ENCODE results near the gene BMPR1A. TPM values are rescaled to one million over a fixed set of nuclear protein-coding genes. Genes with fewer than 3 reads are reported as not detected.
"Not testable (repeated sequence)": the region's sequence is repeated elsewhere in the genome, so short reads cannot be mapped to it uniquely, and the experiment has no call there.

The BMPR1A gene
- total RNA-seq, 2 donors from 2014 or later = 37.4 to 50.9 TPM

DNA sequence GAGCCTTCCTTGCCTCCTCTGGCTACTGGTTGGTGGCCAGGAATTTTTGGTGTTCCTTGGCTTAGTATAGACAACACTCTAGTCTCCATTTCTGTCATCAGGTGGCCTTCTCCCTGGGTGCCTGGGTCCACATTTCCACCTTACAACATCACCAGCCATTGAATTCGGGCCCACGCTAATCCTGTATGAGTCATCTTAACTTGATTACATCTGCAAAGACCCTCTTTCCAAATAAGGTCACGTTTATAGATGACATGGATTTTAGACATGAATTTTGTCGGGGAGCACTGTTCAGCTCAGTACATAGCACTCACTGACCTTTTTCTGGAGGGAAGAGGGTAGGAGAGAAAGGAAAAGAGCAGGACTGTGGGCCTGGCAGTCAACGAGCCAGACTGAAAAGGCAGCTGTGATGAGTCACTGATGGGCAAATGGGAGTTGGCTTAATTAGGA, 161.6 kb downstream of the BMPR1A start:
- Histone ChIP-seq H3K4me1 (no peaks in the 10 kb centered on the region), H3K36me3 (no peaks in the 10 kb centered on the region), H3K9me3 (no peaks in the 10 kb centered on the region), H3K27me3 (no peaks in the 10 kb centered on the region), H3K27ac (no peak overlapping the region), H3K4me3 (no peak overlapping the region), H3K9ac (ENCODE audit: low read depth in 2 of 2, low read length in 2 of 2) (no peak overlapping the region)
- TF ChIP-seq, protein P1, sequence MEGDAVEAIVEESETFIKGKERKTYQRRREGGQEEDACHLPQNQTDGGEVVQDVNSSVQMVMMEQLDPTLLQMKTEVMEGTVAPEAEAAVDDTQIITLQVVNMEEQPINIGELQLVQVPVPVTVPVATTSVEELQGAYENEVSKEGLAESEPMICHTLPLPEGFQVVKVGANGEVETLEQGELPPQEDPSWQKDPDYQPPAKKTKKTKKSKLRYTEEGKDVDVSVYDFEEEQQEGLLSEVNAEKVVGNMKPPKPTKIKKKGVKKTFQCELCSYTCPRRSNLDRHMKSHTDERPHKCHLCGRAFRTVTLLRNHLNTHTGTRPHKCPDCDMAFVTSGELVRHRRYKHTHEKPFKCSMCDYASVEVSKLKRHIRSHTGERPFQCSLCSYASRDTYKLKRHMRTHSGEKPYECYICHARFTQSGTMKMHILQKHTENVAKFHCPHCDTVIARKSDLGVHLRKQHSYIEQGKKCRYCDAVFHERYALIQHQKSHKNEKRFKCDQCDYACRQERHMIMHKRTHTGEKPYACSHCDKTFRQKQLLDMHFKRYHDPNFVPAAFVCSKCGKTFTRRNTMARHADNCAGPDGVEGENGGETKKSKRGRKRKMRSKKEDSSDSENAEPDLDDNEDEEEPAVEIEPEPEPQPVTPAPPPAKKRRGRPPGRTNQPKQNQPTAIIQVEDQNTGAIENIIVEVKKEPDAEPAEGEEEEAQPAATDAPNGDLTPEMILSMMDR (IDR thresholded peaks at IDR 0.05) = no peak
- intact Hi-C loops (cut with DNase I) = no loop called here
- DNase-seq = no peak

DNA sequence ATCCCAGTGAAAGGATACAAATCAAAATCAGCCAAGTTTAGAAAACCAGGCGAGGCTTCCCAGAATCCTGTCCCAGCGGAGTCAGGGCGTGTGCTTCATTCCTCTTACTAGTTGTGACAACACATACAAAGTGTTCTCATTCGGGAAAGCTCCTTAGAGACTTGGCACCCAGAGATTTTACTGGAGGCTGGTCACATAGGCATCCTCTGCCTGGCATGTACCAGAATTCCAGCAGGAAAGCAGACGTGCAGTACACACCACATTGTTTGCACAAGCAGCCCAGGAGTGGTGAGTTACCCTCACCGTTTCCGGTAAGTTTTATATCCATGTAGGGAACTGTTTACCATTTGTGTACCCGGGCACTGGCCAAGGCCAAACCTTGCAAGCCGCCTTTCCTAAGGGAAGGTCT, 166.1 kb downstream of the BMPR1A start:
- no peaks in the 10 kb centered on the region for H3K27me3 ChIP-seq
- peak overlapping the region; percentile 46 for H3K27ac ChIP-seq
- intact Hi-C loops (cut with DNase I) = no loop called here
- TF ChIP-seq, protein P1 (IDR thresholded peaks at IDR 0.05) = no peak
- no peaks in the 10 kb centered on the region for H3K9me3 ChIP-seq
- H3K36me3 ChIP-seq = no peaks in the 10 kb centered on the region
- DNase-seq = peak; percentile 73
- H3K4me3 ChIP-seq = no peak overlapping the region
- no peaks in the 10 kb centered on the region for H3K4me1 ChIP-seq
- no peak overlapping the region for H3K9ac ChIP-seq (ENCODE audit: low read depth in 2 of 2, low read length in 2 of 2)

DNA sequence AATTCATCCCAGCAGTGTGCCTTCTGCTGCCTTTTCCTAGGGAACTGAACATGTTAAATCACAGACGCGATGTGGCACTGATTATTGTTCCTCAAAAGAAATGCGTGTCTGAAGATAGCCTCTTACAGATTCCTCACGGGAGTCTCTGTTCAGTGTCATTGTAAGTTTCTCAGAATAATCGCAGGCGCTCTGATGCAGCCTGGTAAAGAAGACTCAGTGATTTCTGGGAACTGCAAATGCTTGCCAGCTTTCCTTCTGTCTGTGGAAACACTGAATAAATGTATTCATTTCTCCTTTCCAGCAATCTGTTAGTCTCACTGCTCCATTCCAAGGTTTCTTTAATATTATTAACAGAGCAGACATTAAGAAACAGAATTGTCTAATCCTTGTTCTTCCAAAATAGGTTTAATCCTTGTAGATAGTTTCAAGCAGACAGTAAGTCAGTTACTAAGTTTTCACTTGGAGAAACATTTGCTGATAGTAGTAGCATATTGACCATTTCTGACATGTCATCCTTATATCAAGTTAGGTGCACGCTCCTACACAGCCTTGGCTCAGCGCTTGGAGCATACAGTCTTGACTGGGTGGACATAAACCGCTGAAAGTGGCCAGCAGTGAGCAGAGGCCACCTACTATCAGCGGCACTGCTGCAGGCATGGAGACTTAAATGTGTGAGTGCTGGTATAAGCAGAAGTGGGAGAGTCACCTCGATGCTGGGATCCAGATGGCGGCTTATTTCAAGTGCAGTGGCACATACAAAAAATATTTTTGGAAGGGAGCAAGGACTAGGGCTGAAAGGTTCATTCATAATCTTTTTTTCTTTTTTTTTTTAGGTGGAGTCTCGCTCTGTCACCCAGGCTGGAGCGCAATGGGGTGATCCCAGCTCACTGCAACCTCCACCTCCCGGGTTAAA, 173.3 kb downstream of the BMPR1A start:
- Histone ChIP-seq H3K9me3 (no peaks in the 10 kb centered on the region), H3K27ac (no peak overlapping the region), H3K36me3 (no peaks in the 10 kb centered on the region), H3K27me3 (no peaks in the 10 kb centered on the region), H3K4me1 (no peaks in the 10 kb centered on the region), H3K4me3 (no peak overlapping the region), H3K9ac (ENCODE audit: low read depth in 2 of 2, low read length in 2 of 2) (no peak overlapping the region)
- no peak for DNase-seq
- intact Hi-C loops (cut with DNase I) = no loop called here
- TF ChIP-seq, protein P1 (IDR thresholded peaks at IDR 0.05) = no peak

DNA sequence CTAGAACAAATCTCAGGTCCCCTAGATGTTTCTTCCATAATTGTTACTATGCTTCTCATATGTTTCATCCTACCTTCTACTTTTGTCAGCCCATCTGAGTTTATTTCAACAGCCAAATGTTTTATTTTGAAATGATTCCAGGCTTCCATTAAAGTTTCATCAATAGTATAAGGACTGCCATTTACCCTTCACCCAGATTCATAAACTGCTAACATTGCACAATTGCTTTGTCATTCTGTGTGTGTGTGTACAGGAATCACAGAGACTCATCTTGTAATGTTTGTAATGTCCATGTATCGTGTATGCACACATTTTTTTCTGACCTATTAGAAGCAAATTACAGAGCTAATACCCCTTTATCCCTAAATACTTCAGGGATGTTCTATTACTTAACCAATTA, 175.5 kb downstream of the BMPR1A start:
- Histone ChIP-seq H3K4me3 (no peak overlapping the region), H3K27ac (no peak overlapping the region), H3K9ac (ENCODE audit: low read depth in 2 of 2, low read length in 2 of 2) (no peak overlapping the region), H3K9me3 (no peaks in the 10 kb centered on the region), H3K4me1 (no peaks in the 10 kb centered on the region), H3K27me3 (no peaks in the 10 kb centered on the region), H3K36me3 (no peaks in the 10 kb centered on the region)
- TF ChIP-seq, protein P1 (IDR thresholded peaks at IDR 0.05) = no peak
- intact Hi-C loops (cut with DNase I) = no loop called here
- no peak for DNase-seq

DNA sequence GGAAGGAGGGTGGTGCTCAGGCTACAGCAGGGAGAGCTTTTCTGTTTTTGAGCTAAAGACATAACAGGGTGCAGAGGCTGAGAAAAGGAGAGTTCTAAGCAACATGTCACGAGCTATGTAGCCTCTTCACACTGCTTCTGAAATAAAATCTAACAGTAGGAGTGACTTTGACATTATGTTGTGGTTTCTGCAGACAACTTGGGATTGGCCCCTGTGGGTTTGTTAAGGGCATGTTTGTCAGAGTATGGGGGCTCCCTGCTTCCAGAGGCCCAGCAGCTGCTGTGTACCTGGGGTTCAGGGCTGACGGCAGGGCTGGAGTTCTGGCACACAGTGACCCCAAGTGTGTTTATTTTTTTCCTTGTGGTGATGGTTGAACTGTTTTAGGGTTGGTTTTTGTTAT, 176.3 kb downstream of the BMPR1A start:
- no peaks in the 10 kb centered on the region for H3K4me1 ChIP-seq
- H3K36me3 ChIP-seq = no peaks in the 10 kb centered on the region
- TF ChIP-seq, protein P1 (IDR thresholded peaks at IDR 0.05) = no peak
- no peaks in the 10 kb centered on the region for H3K27me3 ChIP-seq
- no peak overlapping the region for H3K27ac ChIP-seq
- no peak for DNase-seq
- no peaks in the 10 kb centered on the region for H3K9me3 ChIP-seq
- H3K4me3 ChIP-seq = no peak overlapping the region
- intact Hi-C loops (cut with DNase I) = no loop called here
- no peak overlapping the region for H3K9ac ChIP-seq (ENCODE audit: low read depth in 2 of 2, low read length in 2 of 2)

DNA sequence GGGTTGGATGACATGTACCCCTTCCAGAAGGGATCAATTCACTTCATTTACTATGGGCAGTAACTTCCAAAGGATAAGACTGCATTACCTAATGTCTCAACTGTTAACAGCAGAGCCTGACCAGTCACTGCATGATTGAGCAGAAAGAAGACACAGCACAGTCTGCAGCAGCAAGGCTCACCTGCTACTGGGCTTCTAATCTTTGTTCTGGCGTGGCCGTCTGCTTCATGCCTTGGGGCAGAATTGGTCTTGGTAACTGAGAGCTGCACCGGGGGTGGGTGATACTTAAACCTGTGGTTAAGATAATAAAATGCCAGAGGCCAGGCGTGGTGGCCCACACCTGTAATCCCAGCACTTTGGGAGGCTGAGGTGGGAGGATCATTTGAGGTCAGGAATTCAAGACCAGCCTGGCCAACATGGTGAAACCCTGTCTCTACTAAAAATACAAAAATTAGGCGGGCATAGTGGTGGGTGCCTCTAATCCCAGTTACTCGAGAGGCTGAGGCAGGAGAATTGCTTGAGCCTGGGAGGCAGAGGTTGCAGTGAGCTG, 177.8 kb downstream of the BMPR1A start:
- H3K27me3 ChIP-seq; intact Hi-C loops (cut with DNase I); H3K27ac ChIP-seq; H3K4me1 ChIP-seq; DNase-seq; H3K36me3 ChIP-seq; H3K4me3 ChIP-seq; H3K9me3 ChIP-seq; H3K9ac ChIP-seq (ENCODE audit: low read depth in 2 of 2, low read length in 2 of 2): not testable (repeated sequence)
